GM19372 (cell line): ENCODE measurements around the gene HHIPL1.

ENCODE experiments used
- ATAC-seq: cut with Tn5 transposase; IDR thresholded peaks from one replicate; pipeline ENCODE4 v1.9.1; 2021; ENCODE audit warnings: mild to moderate bottlenecking, low read depth, moderate library complexity; ENCODE audit not compliant: unreplicated experiment

HHIPL1 gene

DNA sequence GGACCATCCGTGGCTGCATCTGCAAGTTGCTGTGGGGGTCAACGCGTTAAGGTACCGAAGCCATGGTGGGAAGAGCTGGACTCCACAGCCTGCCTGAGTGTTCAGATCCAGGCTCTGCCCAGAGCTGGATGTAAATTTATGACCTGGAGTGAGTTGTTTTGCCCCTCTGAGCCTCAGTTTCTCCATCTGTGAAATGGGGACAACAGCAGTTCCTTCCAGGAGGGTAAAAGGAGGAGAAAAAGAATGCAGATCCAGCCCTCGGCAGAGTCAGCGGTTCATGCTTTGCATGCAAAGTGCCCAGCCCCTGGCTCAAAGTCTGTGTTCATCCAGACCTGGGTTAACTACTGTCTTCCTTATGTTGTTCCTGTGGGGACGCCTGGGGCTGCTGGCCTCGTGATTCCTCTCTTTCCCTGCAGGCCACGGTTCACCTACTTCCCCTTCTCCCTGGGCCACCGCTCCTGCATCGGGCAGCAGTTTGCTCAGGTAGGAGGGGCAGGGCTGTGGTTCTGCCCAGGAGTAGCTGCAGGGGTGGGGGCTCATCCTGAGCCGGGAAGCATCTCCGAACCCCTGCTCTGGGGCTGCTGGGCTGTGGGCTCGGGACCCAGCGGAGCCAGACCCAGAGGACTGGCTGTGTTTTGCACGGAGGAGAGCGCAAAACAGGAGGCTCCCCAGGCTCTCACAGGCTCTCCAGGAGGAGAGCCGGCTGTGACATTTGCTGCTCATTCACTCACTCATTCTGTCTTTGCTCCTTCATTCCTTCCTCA lies 81.0 kb downstream of the HHIPL1 start:
- no peak for ATAC-seq

DNA sequence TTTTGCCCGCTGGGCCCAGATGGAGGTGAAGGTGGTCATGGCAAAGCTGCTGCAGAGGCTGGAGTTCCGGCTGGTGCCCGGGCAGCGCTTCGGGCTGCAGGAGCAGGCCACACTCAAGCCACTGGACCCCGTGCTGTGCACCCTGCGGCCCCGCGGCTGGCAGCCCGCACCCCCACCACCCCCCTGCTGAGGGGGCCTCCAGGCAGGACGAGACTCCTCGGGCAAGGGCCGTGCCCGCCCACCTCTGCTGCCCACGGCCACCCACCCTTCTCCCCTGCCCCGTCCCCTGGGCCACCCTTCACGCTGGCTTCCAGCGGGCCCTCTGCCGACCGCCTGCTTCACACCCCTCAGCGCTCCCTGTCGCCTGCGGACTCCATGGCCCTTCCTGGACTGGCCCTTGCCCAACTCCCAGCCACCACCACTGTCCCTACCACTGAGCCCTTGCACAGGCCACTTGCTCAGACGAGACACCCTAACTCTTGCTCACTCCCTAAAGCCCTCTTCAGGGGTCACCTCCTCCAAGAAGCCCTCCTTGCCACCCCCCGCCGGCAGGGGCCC lies 81.7 kb downstream of the HHIPL1 start:
- no peak for ATAC-seq

DNA sequence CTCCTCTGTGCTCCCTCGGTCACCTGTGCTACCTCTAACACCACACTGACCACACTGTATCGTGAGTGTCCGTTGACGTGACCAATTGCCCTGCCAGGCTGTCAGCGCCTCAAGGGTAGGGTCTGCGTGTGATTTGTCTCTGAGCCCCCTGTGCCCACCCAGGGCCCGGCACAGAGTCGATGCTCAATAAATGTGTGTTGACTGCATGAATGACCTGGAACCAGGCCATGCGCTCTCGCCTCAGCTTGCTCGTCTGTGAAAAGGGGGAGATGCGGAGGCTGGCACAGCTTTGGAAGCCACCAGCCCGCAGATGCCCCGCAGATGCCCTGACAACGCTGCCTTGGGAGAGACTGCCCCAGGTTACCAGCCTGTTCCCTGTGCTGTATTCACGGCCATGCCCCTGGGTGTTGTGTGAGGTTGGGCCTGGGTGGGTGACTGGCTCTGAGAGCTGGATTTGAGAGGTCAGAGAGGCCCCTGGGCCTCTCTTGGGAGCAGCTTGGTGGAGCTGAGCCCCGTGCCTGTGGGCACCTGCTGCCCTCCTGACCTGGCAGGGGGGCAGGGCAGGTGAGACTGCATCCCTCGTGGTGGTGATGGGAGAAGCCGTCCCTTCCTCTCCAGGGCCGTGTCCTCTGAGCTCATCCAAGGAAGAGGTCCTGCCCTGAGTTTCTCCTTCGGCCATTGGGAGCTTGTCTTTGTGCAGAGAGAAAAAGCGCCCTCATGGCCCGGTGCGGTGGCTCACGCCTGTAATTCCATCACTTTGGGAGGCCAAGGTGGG lies 82.4 kb downstream of the HHIPL1 start:
- ATAC-seq, result no peak

DNA sequence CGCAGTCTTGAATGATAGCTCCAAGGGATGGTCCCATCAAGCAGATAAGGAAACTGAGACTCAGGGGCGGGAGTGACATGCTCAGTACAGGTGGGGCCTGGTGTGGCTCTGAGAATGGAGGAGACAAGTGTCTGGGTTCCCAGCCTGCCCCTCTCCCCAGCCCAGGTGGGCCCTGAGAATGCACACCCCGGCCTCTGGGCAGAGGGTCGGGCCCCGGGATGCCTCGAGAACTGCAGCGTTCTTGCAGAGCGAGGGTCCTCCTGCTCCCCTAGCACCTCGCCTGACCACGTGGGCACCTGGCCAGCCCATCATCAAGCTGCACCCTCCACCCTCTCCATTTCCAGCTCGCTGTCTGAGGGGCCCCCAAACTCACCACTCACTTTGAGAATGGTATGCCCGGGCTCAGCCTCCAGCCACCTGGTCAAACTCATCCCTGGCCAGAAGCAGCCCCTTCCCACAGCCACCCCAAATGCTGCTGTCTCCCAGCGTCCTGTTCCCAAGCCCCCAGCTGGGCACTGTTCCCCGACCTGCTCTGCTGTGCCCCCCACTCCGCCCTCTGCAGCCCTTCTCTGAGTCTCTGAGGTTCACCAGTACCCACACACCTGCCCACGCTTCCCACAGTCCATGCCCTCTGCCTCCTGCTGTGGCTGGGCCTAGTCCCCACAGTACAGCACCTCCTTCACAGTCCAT lies 83.4 kb downstream of the HHIPL1 start:
- no peak for ATAC-seq

DNA sequence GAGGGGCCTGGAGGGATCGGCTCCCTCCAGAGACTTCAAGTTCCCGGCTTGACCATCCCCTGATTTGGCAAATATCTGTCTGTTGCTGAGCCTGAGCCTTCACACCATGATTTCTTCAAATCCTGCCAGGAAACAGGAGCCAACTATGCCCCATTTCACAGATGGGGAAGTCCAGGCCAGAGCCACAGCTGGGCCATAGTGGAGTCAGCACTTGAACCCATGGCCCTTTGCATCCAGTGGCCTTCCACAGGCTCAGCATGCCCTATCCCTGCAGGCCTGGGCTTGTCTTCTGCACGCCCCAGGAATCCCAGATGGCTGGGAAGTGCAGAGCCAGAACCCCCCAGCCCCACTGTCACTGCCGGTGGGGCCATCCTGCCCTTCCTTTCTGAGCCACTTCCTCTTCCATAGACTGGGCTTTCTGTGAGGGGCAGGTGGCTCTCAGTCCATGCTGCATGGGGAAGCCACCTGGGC lies 84.1 kb downstream of the HHIPL1 start:
- ATAC-seq, result no peak
